Stimulated activated CD8-positive, alpha-beta memory T cell treated with anti-CD3 and anti-CD28 coated beads, Interleukin-12 subunit alpha, Interleukin-12 subunit beta, amount 100 ng/mL, for 1 hour (primary cell): Measurements from ENCODE around the gene ICAM3.

ENCODE experiments used
- DNase-seq: peaks from one replicate; pipeline ENCODE4 v3.0.0-alpha.2; 2020; ENCODE audit warnings: low read depth

The ICAM3 gene

DNA sequence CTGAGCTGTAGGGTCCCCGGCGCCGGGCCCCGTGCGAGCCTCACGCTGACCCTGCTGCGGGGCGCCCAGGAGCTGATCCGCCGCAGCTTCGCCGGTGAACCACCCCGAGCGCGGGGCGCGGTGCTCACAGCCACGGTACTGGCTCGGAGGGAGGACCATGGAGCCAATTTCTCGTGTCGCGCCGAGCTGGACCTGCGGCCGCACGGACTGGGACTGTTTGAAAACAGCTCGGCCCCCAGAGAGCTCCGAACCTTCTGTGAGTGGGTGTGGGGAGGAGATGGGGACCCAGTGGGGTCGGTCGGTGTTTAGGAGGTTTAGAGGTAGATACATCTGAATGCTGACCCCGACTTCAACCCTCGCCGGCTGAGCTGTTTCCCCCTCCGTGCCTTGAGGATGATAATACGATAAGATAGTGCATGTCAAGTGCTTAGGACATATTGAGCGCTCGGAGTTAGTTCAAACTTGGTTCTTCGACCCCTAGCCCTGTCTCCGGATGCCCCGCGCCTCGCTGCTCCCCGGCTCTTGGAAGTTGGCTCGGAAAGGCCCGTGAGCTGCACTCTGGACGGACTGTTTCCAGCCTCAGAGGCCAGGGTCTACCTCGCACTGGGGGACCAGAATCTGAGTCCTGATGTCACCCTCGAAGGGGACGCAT lies 47.7 kb downstream of the ICAM3 start:
- DNase-seq = no peak

DNA sequence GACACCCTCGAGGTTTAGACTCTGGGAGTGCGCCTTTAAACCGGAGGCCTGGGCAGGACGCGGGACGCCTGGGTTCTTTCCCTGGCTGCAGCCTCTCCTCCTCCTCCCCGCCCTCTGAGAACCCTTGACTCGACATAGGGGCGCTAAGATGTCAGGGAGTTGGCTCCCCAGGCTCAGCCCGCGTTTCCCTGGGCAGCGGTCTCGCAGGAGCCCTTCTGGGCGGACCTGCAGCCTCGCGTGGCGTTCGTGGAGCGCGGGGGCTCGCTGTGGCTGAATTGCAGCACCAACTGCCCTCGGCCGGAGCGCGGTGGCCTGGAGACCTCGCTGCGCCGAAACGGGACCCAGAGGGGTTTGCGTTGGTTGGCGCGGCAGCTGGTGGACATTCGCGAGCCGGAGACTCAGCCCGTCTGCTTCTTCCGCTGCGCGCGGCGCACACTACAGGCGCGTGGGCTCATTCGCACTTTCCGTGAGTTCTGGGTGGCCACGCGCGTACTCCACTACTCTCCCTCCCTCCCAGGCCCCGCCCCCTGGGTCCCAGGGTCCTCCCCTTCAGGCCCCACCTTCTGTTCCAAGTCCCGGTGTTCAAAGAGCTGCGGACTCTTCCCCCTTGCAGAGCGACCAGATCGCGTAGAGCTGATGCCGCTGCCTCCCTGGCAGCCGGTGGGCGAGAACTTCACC lies 48.4 kb downstream of the ICAM3 start:
- DNase-seq = no peak

DNA sequence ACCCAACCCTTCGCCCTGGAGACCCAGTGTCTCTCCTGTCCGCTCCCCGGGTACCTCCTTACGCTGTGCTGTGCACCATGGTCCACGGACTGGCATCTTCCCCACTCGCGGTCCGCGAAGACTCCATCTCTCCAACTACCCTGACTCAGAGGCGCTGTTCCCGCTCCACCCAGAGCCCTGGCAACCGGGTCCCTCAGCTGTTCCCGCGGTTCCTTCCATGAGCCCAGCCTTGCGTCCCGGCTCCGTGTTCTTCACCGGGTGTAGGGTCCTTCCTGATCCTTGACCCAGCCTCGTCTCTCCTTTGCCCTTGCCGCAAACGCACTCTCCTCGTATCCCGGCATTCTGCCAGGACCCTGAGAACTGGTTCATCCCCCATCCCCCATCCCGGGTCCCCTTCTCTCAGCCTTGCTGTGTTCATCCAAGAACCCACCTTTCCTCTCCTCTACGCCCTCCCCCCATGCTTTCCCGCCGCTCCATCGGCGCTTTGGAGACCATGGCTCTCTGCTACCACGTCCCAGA lies 49.0 kb downstream of the ICAM3 start:
- DNase-seq = no peak

DNA sequence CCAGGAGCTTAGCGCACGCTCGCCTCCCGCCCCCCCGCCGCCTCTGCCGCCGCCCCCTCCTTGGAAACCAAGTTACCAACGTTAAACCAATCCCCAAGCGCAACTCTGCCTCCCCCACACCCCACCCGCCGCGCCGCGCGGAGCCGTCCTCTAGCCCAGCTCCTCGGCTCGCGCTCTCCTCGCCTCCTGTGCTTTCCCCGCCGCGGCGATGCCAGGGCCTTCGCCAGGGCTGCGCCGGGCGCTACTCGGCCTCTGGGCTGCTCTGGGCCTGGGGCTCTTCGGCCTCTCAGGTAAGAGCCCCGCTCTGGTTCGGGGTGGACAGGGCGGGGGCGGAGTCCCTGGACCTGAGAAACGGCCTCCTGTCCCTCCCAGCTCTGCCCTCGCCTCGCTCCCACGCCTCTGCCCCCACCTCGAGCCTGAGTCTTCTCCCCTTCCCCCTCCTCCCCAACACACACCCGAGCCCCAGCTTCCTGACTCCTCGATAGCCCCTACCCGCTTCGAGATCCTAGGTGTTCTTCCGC lies 49.5 kb downstream of the ICAM3 start, which contains the start of gene ICAM5:
TSS of gene ICAM5 (plus strand) at position 117 of the 521 bp plus-strand sequence. CDS start at position 209, 92 bp downstream.
- no peak for DNase-seq

DNA sequence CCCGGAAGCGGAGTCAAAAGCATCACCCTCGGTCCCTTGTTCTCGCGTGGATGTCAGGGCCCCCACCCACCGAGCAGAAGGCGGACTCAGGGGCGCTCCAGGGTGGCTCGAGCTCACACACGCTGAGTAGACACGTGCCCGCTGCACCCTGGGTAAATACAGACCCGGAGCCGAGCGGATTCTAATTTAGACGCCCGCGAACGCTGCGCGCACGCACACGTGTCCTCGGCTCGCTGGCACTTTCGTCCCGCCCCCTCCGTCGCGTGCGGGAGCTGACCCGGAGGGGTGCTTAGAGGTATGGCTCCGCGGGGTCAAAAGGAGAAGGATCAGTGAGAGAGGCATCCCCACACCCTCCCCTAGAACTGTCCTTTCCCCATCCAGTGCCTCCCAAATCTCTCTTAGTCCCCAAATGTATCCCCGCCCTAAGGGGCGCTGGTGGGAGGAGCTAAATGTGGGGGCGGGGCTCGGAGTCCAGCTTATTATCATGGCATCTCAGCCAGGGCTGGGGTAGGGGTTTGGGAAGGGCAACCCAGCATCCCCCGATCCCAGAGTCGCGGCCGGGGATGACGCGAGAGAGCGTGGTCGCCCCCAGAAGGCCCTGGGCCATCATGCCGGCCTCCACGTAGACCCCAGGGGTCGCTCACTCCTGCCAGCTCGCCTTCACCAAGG lies 50.1 kb downstream of the ICAM3 start:
- no peak for DNase-seq

DNA sequence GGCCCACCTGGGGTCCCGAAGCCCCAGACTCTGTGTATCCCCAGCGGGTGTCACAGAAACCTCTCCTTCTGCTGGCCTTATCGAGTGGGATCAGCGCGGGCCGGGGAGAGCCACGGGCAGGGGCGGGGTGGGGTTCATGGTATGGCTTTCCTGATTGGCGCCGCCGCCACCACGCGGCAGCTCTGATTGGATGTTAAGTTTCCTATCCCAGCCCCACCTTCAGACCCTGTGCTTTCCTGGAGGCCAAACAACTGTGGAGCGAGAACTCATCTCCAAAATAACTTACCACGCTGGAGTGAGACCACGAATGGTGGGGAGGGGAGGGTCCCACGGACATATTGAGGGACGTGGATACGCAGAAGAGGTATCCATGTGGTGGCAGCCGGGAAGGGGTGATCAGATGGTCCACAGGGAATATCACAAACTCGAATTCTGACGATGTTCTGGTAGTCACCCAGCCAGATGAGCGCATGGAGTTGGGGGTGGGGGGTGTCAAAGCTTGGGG lies 50.7 kb downstream of the ICAM3 start:
- DNase-seq = no peak

DNA sequence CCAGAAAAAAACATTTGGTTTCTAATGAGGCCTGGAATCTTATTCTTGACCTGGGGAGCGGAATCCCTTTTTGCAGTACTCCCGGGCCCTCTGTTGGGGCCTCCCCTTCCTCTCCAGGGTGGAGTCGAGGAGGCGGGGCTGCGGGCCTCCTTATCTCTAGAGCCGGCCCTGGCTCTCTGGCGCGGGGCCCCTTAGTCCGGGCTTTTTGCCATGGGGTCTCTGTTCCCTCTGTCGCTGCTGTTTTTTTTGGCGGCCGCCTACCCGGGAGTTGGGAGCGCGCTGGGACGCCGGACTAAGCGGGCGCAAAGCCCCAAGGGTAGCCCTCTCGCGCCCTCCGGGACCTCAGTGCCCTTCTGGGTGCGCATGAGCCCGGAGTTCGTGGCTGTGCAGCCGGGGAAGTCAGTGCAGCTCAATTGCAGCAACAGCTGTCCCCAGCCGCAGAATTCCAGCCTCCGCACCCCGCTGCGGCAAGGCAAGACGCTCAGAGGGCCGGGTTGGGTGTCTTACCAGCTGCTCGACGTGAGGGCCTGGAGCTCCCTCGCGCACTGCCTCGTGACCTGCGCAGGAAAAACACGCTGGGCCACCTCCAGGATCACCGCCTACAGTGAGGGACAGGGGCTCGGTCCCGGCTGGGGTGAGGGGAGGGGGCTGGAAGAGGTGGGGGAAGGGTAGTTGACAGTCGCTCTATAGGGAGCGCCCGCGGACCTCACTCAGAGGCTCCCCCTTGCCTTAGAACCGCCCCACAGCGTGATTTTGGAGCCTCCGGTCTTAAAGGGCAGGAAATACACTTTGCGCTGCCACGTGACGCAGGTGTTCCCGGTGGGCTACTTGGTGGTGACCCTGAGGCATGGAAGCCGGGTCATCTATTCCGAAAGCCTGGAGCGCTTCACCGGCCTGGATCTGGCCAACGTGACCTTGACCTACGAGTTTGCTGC lies 52.4 kb downstream of the ICAM3 start, which contains the start of gene ICAM4:
TSS of gene ICAM4 (plus strand) at position 153 of the 935 bp plus-strand sequence. CDS start at position 211, 58 bp downstream.
- no peak for DNase-seq

DNA sequence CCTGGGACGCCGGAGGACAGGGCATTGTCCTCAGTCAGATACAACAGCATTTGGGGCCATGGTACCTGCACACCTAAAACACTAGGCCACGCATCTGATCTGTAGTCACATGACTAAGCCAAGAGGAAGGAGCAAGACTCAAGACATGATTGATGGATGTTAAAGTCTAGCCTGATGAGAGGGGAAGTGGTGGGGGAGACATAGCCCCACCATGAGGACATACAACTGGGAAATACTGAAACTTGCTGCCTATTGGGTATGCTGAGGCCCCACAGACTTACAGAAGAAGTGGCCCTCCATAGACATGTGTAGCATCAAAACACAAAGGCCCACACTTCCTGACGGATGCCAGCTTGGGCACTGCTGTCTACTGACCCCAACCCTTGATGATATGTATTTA lies 54.0 kb downstream of the ICAM3 start:
- no peak for DNase-seq

DNA sequence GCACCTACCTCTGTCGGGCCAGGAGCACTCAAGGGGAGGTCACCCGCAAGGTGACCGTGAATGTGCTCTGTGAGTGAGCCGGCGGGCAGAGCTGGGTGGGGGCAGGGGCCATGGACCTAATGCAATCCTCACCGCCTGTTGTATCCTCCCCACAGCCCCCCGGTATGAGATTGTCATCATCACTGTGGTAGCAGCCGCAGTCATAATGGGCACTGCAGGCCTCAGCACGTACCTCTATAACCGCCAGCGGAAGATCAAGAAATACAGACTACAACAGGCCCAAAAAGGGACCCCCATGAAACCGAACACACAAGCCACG lies 54.5 kb downstream of the ICAM3 start:
- DNase-seq = no peak

DNA sequence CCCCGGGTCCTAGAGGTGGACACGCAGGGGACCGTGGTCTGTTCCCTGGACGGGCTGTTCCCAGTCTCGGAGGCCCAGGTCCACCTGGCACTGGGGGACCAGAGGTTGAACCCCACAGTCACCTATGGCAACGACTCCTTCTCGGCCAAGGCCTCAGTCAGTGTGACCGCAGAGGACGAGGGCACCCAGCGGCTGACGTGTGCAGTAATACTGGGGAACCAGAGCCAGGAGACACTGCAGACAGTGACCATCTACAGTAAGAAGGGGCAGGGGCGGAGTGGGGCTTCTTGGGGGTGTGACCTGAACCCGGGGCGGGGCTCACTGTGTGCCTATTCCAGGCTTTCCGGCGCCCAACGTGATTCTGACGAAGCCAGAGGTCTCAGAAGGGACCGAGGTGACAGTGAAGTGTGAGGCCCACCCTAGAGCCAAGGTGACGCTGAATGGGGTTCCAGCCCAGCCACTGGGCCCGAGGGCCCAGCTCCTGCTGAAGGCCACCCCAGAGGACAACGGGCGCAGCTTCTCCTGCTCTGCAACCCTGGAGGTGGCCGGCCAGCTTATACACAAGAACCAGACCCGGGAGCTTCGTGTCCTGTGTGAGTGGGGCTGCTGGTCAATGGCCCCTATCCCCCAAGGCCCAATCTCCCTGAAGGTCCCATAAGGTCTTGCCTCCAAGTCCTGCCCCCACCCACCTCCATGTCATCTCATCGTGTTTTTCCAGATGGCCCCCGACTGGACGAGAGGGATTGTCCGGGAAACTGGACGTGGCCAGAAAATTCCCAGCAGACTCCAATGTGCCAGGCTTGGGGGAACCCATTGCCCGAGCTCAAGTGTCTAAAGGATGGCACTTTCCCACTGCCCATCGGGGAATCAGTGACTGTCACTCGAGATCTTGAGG lies 55.1 kb downstream of the ICAM3 start:
- DNase-seq = no peak
